CD4-positive, alpha-beta T cell (primary cell): ENCODE results near the gene EEPD1. TPM values are rescaled to one million over a fixed set of nuclear protein-coding genes. Genes with fewer than 3 reads are reported as not detected.

Experiments
- ATAC-seq: fragments of 200-7000 bp; cut with Tn5 transposase; one replicate; pipeline ENCODE4 v1.10.0; 2022; ENCODE audit warnings: mild to moderate bottlenecking; ENCODE audit not compliant: poor library complexity
- CTCF ChIA-PET: fragments of 350-600 bp; sonication (Branson Sonifier 250); formaldehyde crosslinking; loops from one replicate; lab custom pipeline; 2021; ENCODE audit warnings: antibody characterized with exemption, inconsistent platforms; lab: Charles Lee
- POLR2A ChIA-PET: fragments of 350-600 bp; sonication (Branson Sonifier 250); formaldehyde crosslinking; loops from one replicate; lab custom pipeline; 2021; ENCODE audit warnings: antibody characterized with exemption, inconsistent platforms; lab: Charles Lee
- DNase-seq, 14 experiments: peaks; one replicate each; pipeline ENCODE4 v3.0.0-alpha.2; 2013 to 2020; ENCODE audit warnings: mixed read lengths in 2 of 14
- H3K27ac ChIP-seq, 2 donors: one replicate each; pipeline versions ENCODE4 v1.5.1 to v1.7.0; 2013; ENCODE audit warnings: low read length in 2 of 2, low read depth in 1 of 2, mild to moderate bottlenecking in 1 of 2
- H3K27me3 ChIP-seq, 2 experiments: 1 replicate in 1 of 2; 2 replicates in 1 of 2; pipeline versions ENCODE4 v1.6.1 to v1.7.0; 2013; ENCODE audit warnings: low read length in 2 of 2, control low read depth in 1 of 2, mild to moderate bottlenecking in 1 of 2, moderate library complexity in 1 of 2; ENCODE audit not compliant: insufficient read depth in 2 of 2, control insufficient read depth in 1 of 2
- H3K36me3 ChIP-seq: one replicate; pipeline ENCODE4 v1.6.1; 2013; ENCODE audit warnings: low read length, control low read depth; ENCODE audit not compliant: insufficient read depth
- H3K4me1 ChIP-seq: one replicate; pipeline ENCODE4 v1.6.1; 2013; ENCODE audit warnings: low read length, control low read depth; ENCODE audit not compliant: insufficient read depth
- H3K4me3 ChIP-seq: one replicate; pipeline ENCODE4 v1.5.1; 2013; ENCODE audit warnings: mild to moderate bottlenecking, low read length, moderate library complexity
- H3K9me3 ChIP-seq, 2 experiments: 1 replicate in 1 of 2; 2 replicates in 1 of 2; pipeline versions ENCODE4 v1.6.1 to v1.7.0; 2013; ENCODE audit warnings: low read length in 2 of 2, mild to moderate bottlenecking in 2 of 2, control low read depth in 1 of 2, moderate library complexity in 1 of 2; ENCODE audit not compliant: control insufficient read depth in 1 of 2, insufficient read depth in 1 of 2
- H3K27ac Mint-ChIP-seq: one replicate; pipeline ENCODE4 v1.8.0; 2020; ENCODE audit warnings: mixed read lengths
- H3K27me3 Mint-ChIP-seq: one replicate; pipeline ENCODE4 v1.8.0; 2021; ENCODE audit warnings: mixed read lengths
- H3K36me3 Mint-ChIP-seq: one replicate; pipeline ENCODE4 v1.8.0; 2021; ENCODE audit warnings: low read depth, mixed read lengths
- H3K4me1 Mint-ChIP-seq: one replicate; pipeline ENCODE4 v1.8.0; 2021; ENCODE audit warnings: low read depth, mixed read lengths
- H3K4me3 Mint-ChIP-seq: one replicate; pipeline ENCODE4 v1.8.0; 2020; ENCODE audit warnings: mild to moderate bottlenecking, mixed read lengths
- H3K9me3 Mint-ChIP-seq: one replicate; pipeline ENCODE4 v1.8.0; 2020; ENCODE audit warnings: mixed read lengths
- intact Hi-C, 2 experiments: fragments of 100-400 bp; cut with DNase I in 1 of 2; cut with micrococcal nuclease in 1 of 2; formaldehyde crosslinking; loops; one replicate each; pipeline versions ENCODE4 v1.15.1 to v1.9.0; 2023 to 2025; cut with DNase I, micrococcal nuclease
- total RNA-seq, 174 experiments: library from RNA in 2 of 174; stranded (reverse) in 2 of 174; gene quantifications; one replicate each; pipeline ENCODE4 v1.2.3 and lab custom pipeline; 2021 to 2026
- TF ChIP-seq, protein P1 (sequence below): fragments of 200-600 bp; IDR thresholded peaks from one replicate; pipeline ENCODE4 v1.8.0; 2022; ENCODE audit warnings: antibody characterized with exemption, mild to moderate bottlenecking

The EEPD1 gene
- total RNA-seq, 2 experiments from 2014 or later = 4.4 to 4.6 TPM

DNA sequence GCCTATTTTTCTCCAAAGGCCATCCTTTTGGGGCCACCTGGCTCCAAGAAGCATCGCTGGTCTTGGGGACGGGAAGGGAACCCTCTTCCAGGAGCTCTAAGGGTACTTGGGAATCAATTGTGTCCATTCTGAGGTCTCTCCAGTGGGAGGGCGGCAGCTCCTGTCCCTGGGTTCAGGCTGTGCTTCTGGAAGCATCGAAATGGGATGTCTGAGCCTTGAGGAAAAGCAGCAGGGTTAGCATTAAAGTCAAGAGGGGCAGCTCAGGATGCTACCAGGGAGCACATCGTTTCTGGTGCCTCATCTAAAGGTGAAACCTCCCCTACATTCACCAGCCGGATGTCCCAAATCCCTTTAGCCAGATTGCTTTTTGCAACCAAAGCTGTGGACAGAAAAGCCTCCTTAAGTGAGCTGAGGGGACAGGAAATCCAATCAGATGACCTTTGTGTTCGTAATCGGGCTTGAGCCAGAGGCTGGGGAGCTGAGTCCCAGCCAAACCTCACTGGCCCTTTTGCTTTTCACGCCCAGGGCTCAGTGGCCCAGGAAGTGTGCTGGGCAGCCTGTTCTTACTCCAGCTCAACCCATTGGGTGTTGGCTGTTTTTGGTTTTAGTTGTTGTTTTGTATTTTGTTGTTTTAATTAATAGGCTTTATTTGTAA lies 147.8 kb downstream of the EEPD1 start:
- DNase-seq (no peak), ATAC-seq (no peak)
- no peaks in the 10 kb centered on the region for H3K27me3 ChIP-seq
- H3K9me3 ChIP-seq = no peaks in the 10 kb centered on the region
- H3K36me3 ChIP-seq = peaks cover 36% of the 10 kb centered on the region
- TF ChIP-seq, protein P1, sequence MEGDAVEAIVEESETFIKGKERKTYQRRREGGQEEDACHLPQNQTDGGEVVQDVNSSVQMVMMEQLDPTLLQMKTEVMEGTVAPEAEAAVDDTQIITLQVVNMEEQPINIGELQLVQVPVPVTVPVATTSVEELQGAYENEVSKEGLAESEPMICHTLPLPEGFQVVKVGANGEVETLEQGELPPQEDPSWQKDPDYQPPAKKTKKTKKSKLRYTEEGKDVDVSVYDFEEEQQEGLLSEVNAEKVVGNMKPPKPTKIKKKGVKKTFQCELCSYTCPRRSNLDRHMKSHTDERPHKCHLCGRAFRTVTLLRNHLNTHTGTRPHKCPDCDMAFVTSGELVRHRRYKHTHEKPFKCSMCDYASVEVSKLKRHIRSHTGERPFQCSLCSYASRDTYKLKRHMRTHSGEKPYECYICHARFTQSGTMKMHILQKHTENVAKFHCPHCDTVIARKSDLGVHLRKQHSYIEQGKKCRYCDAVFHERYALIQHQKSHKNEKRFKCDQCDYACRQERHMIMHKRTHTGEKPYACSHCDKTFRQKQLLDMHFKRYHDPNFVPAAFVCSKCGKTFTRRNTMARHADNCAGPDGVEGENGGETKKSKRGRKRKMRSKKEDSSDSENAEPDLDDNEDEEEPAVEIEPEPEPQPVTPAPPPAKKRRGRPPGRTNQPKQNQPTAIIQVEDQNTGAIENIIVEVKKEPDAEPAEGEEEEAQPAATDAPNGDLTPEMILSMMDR = no peak
- POLR2A ChIA-PET = interaction anchor here (1.0 kb wide), 1 partner anchor 9 kb away, joined by 3 read pairs; no protein-coding TSS in a partner anchor
- no peaks in the 10 kb centered on the region for H3K4me1 Mint-ChIP-seq
- H3K36me3 Mint-ChIP-seq = peaks cover 33% of the 10 kb centered on the region
- H3K27ac ChIP-seq = no peak overlapping the region
- H3K4me3 Mint-ChIP-seq = no peak overlapping the region
- no peak overlapping the region for H3K4me3 ChIP-seq
- CTCF ChIA-PET = interaction anchor here (1.2 to 1.3 kb wide), 2 partner anchors 9 to 18 kb away, joined by 3 to 4 read pairs; no protein-coding TSS in a partner anchor
- H3K9me3 Mint-ChIP-seq = no peaks in the 10 kb centered on the region
- H3K27ac Mint-ChIP-seq = no peak overlapping the region
- no peaks in the 10 kb centered on the region for H3K27me3 Mint-ChIP-seq
- intact Hi-C loops = no loop called here
- no peaks in the 10 kb centered on the region for H3K4me1 ChIP-seq

DNA sequence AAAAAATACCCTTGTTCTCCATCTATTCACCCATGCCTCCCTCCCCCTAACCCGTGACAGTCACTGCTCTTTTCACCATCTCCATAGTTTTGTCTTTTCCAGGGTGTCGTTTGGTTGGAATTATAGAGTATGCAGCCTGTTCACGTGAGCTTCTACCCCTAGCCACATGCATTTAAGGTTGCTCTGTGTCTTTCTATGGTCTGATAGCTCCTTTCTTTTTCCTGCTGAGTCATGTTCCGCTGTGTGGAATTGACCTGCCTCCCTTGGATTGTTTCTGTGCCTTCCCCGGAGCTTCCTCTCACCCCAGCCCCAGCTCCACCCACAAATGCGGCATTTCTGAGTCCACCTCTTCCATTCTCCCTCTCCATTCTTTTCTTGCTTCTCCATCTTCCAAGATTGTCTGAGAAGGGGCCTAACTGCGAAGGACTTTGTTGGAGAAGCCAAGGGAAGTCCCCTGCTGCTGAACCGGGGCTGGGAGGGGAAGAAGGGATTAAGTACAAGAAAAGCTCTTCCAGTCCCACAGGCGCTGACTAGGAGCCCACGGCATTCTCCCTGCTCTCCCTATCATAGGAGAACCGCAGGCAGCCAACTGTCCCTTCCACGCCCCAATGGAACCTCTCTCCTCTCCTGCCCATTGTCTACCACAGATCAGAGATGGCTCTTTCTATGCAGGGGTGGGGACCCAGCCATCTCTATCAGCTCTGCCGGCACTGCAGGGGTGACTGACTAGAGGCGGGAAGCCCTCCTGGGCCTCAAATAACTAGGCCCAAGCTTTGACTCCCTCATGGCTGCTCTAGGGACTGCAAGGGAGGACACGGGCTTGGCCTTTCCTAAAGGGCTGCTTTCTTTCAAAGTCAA lies 149.1 kb downstream of the EEPD1 start:
- no peak for ATAC-seq
- TF ChIP-seq, protein P1 = no peak
- Histone ChIP-seq H3K27ac (no peak overlapping the region), H3K4me1 (no peaks in the 10 kb centered on the region), H3K36me3 (peaks cover 28% of the 10 kb centered on the region), H3K9me3 (no peaks in the 10 kb centered on the region), H3K27me3 (no peaks in the 10 kb centered on the region), H3K4me3 (no peak overlapping the region)
- H3K9me3 Mint-ChIP-seq = no peaks in the 10 kb centered on the region
- CTCF ChIA-PET = interaction anchor here (1.3 kb wide), 1 partner anchor 10 kb away, joined by 4 read pairs; no protein-coding TSS in a partner anchor
- no peaks in the 10 kb centered on the region for H3K27me3 Mint-ChIP-seq
- H3K4me1 Mint-ChIP-seq = no peaks in the 10 kb centered on the region
- no peak overlapping the region for H3K4me3 Mint-ChIP-seq
- no peak overlapping the region for H3K27ac Mint-ChIP-seq
- no peak for DNase-seq
- POLR2A ChIA-PET = interaction anchor here (0.5 kb wide), 1 partner anchor 162 kb away, joined by 4 read pairs; no protein-coding TSS in a partner anchor
- peaks cover 26% of the 10 kb centered on the region for H3K36me3 Mint-ChIP-seq
- intact Hi-C loops = no loop called here

GRCh38 chr7:36303202-36304098 lies 150.4 kb downstream of the EEPD1 start:
- Mint-ChIP-seq H3K27ac (no peak overlapping the region), H3K27me3 (no peaks in the 10 kb centered on the region), H3K9me3 (no peaks in the 10 kb centered on the region), H3K36me3 (peaks cover 13% of the 10 kb centered on the region), H3K4me1 (no peaks in the 10 kb centered on the region), H3K4me3 (no peak overlapping the region)
- TF ChIP-seq, protein P1 = no peak
- no peak for ATAC-seq
- ChIA-PET CTCF (no interaction called here), POLR2A (no interaction called here)
- Histone ChIP-seq H3K27ac (no peak overlapping the region), H3K36me3 (peaks cover 22% of the 10 kb centered on the region), H3K9me3 (no peaks in the 10 kb centered on the region), H3K4me1 (no peaks in the 10 kb centered on the region), H3K27me3 (no peaks in the 10 kb centered on the region), H3K4me3 (no peak overlapping the region)
- intact Hi-C loops = no loop called here
- DNase-seq = no peak
